Right atrium auricular region (tissue), 2 donors: ENCODE results near the gene PDE4B. TPM values are rescaled to one million over a fixed set of nuclear protein-coding genes. Genes with fewer than 3 reads are reported as not detected.

Experiments used
- DNase-seq: peaks from one replicate; pipeline ENCODE4 v3.0.0-alpha.2; 2019; ENCODE audit warnings: low spot score
- H3K27ac ChIP-seq, 2 donors: fragments of 200-600 bp; sonication (generic); 1 replicate in 1 of 2; 2 replicates in 1 of 2; pipeline ENCODE4 v1.5.1; 2016 to 2019
- H3K27me3 ChIP-seq, 2 donors: fragments of 200-600 bp; sonication (generic); one replicate each; pipeline versions ENCODE4 v1.5.1 to v1.6.0; 2017 to 2019
- H3K36me3 ChIP-seq: fragments of 200-600 bp; sonication (generic); one replicate; pipeline ENCODE4 v1.5.1; 2016
- H3K4me1 ChIP-seq, 2 donors: fragments of 200-600 bp; sonication (generic); one replicate each; pipeline versions ENCODE4 v1.5.1 to v1.6.0; 2017 to 2019
- H3K4me3 ChIP-seq, 2 donors: fragments of 200-600 bp; sonication (generic); 1 replicate in 1 of 2; 2 replicates in 1 of 2; pipeline ENCODE4 v1.5.1; 2017 to 2019; ENCODE audit warnings: mild to moderate bottlenecking in 1 of 2, moderate library complexity in 1 of 2
- H3K9me3 ChIP-seq, 2 donors: fragments of 200-600 bp; sonication (generic); one replicate each; pipeline ENCODE4 v1.5.1; 2019
- total RNA-seq, 2 donors: library from RNA; depleted of rRNA; stranded (reverse); fragments of >200 nt; gene quantifications; one replicate each; pipeline ENCODE4 v1.1.0, GENCODE V29; 2016
- TF ChIP-seq, protein P1 (sequence below), 2 donors: fragments of 200-600 bp; sonication (generic); IDR thresholded peaks; one replicate each; pipeline ENCODE4 v1.5.1; 2019; ENCODE audit warnings: antibody characterized with exemption in 2 of 2

The PDE4B gene
- 10 to 100 TPM; 16.0 to 27.7 TPM for total RNA-seq

- Histone ChIP-seq H3K4me3 (peak within 1 kb of the TSS; percentile 7 to 40), H3K36me3 (no peaks in the 10 kb centered on the region), H3K27me3 (peaks cover 0 to 13% of the 10 kb centered on the region in 2 donors), H3K4me1 (peaks cover 0 to 7% of the 10 kb centered on the region in 2 donors), H3K27ac (no peak within 1 kb of the TSS), H3K9me3 (peaks cover 0 to 15% of the 10 kb centered on the region in 2 donors)
- TF ChIP-seq, protein P1, sequence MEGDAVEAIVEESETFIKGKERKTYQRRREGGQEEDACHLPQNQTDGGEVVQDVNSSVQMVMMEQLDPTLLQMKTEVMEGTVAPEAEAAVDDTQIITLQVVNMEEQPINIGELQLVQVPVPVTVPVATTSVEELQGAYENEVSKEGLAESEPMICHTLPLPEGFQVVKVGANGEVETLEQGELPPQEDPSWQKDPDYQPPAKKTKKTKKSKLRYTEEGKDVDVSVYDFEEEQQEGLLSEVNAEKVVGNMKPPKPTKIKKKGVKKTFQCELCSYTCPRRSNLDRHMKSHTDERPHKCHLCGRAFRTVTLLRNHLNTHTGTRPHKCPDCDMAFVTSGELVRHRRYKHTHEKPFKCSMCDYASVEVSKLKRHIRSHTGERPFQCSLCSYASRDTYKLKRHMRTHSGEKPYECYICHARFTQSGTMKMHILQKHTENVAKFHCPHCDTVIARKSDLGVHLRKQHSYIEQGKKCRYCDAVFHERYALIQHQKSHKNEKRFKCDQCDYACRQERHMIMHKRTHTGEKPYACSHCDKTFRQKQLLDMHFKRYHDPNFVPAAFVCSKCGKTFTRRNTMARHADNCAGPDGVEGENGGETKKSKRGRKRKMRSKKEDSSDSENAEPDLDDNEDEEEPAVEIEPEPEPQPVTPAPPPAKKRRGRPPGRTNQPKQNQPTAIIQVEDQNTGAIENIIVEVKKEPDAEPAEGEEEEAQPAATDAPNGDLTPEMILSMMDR (IDR thresholded peaks at IDR 0.05): no peak
- DNase-seq: no peak
Measured at GRCh38 chr1:65792669-65793358, at the start of gene PDE4B. Gene PDE4B (plus strand): TSS chr1:65792895.

DNA sequence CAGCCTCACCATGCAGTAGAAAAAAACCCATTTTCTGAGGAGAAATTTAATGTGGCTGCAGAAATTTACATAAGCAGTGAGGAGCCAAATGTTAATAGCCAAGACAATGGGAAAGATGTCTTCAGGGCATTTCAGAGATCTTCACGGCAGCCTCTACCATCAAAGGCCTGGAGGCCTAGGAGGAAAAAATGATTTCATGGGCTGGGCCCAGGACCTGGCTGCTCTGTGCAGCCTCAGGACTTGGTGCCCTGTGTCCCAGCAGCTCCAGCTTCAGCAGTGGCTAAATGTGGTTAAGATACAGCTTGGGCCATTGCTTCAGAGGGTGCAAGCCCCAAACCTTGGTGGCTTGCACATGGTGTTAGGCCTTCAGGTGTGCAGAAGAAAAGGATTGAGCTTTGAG is 48.0 kb upstream of the PDE4B start:
- Histone ChIP-seq H3K36me3 (no peaks in the 10 kb centered on the region), H3K4me1 (no peaks in the 10 kb centered on the region), H3K9me3 (peaks cover 0 to 10% of the 10 kb centered on the region in 2 donors), H3K4me3 (no peak overlapping the region), H3K27ac (no peak overlapping the region), H3K27me3 (no peaks in the 10 kb centered on the region)
- DNase-seq: no peak
- TF ChIP-seq, protein P1 (IDR thresholded peaks at IDR 0.05): no peak

- H3K27me3 ChIP-seq: no peaks in the 10 kb centered on the region
- no peaks in the 10 kb centered on the region for H3K36me3 ChIP-seq
- TF ChIP-seq, protein P1 (IDR thresholded peaks at IDR 0.05): no peak
- no peaks in the 10 kb centered on the region for H3K4me1 ChIP-seq
- H3K9me3 ChIP-seq: no peaks in the 10 kb centered on the region
- no peak overlapping the region for H3K4me3 ChIP-seq
- DNase-seq: no peak
- H3K27ac ChIP-seq: no peak overlapping the region
Measured at GRCh38 chr1:65751961-65752360, 40.7 kb upstream of the PDE4B start.

DNA sequence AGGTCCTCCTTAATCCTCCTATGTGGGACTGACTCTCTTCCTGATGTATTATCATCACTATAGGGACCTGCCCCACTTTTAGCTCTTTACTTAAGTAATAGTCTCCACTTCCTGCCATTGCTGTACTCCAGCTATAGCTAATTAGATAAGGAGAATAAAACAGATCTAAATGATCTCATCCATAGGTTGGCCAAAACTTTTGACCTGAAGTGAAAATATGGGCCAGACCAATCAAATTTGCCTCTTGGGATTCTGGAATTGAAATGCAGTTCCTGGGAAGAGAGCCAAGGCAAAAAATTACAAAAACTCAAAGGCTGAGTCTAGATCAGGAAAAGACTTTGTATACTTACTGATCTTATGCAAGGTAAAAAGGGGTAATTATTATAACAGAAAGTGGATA is 36.1 kb upstream of the PDE4B start:
- no peak for DNase-seq
- no peaks in the 10 kb centered on the region for H3K36me3 ChIP-seq
- TF ChIP-seq, protein P1 (IDR thresholded peaks at IDR 0.05): no peak
- no peak overlapping the region for H3K4me3 ChIP-seq
- no peaks in the 10 kb centered on the region for H3K4me1 ChIP-seq
- no peaks in the 10 kb centered on the region for H3K9me3 ChIP-seq
- H3K27me3 ChIP-seq: no peaks in the 10 kb centered on the region
- no peak overlapping the region for H3K27ac ChIP-seq

DNA sequence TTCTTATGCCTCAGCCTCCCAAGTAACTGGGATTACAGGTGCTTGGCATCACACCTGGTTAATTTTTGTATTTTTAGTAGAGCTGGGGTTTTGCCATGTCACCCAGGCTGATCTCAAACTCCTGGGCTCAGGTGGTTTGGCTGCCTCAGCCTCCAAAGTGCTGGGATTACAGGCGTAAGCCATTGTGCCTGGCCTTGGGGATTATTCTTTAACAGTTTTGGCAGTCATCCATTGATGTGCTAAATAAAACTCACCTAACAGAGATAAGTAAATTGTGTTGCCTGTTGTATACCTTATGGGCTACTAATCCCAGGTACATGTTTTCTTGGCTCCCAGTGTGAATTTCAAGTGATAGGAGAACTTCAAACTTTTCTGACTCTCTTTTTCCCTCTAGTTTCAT is 35.2 kb upstream of the PDE4B start:
- H3K27me3 ChIP-seq: no peaks in the 10 kb centered on the region
- DNase-seq: no peak
- no peaks in the 10 kb centered on the region for H3K9me3 ChIP-seq
- no peaks in the 10 kb centered on the region for H3K36me3 ChIP-seq
- TF ChIP-seq, protein P1 (IDR thresholded peaks at IDR 0.05): no peak
- H3K4me1 ChIP-seq: no peaks in the 10 kb centered on the region
- H3K4me3 ChIP-seq: no peak overlapping the region
- H3K27ac ChIP-seq: no peak overlapping the region

GRCh38 chr1:65758128-65758527 is 34.6 kb upstream of the PDE4B start:
- H3K27ac ChIP-seq: no peak overlapping the region
- H3K27me3 ChIP-seq: no peaks in the 10 kb centered on the region
- no peaks in the 10 kb centered on the region for H3K4me1 ChIP-seq
- no peaks in the 10 kb centered on the region for H3K36me3 ChIP-seq
- no peak overlapping the region for H3K4me3 ChIP-seq
- TF ChIP-seq, protein P1 (IDR thresholded peaks at IDR 0.05): no peak
- no peak for DNase-seq
- H3K9me3 ChIP-seq: no peaks in the 10 kb centered on the region
